Astrocyte (in vitro differentiated cells and primary cell): ENCODE results near the gene ZNF77.

Experiments used
- CTCF ChIP-seq: IDR thresholded peaks from 2 replicates; pipeline ENCODE4 v1.5.1; 2011; ENCODE audit warnings: low read depth, mild to moderate bottlenecking, inconsistent platforms, low read length, moderate library complexity; ENCODE audit not compliant: insufficient read depth
- EZH2 ChIP-seq: IDR thresholded peaks from 2 replicates; pipeline ENCODE4 v1.6.1; 2012; ENCODE audit warnings: mild to moderate bottlenecking, low read length, inconsistent platforms; ENCODE audit not compliant: insufficient read depth

DNA sequence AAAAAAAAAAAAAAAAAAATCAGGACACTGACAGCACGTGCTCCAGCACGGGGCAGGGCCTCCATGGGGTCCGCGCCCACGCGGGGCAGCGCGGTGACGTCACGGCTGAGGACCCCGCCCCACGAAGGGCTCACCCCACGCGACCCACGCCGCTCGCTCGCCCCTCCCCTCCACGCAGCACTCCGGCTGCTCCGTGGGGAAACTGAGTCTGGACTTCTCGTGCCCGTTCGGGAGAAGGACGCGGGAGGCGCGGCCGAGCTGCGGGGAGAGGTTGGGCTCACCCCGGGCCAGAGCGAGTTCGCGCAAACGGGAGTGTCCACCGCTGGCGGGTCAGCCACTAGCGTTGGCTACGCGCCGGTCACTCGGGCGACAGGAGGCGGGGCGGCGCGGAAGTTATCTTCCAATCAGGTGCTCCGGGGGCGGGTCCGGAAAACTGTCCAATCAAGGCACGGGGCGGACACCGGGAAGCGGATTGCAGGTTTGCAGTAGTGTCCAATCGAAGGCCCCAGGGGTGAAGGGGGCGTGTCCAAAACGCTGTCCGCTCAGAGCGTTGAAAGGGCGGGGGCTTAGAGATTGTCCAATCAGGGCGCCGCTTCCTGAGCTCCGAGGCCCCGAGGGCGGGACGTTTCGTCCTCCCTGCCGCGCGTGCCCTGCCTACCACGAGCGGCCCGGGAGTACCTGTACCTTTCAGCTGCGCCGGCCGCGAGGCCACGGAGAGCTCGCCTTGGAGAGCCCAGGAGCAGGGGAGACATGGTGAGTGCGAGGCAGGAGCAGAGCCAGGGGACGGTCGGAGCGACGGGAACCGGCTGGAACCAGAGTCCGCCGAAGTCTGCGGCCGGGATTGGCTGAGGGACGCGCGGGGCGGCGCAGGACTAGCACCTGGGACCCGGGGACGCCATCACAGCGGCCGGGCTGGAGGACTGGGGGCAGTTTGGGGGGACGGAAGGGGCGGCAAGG is 44.2 kb downstream of the ZNF77 start, which contains the start of gene ZNF57:
- TF ChIP-seq EZH2 = no peak
- TF ChIP-seq CTCF = no peak
